Common myeloid progenitor, CD34-positive (primary cell): ENCODE results near the gene ZNF593OS.
A peak's percentile ranks its signal among the peaks of the same experiment; 100 is the strongest.

Experiments used
- CTCF ChIA-PET: fragments of 350-600 bp; sonication (Branson Sonifier 250); formaldehyde crosslinking; loops from one replicate; lab custom pipeline; 2021; ENCODE audit warnings: antibody characterized with exemption; lab: Charles Lee
- POLR2A ChIA-PET: fragments of 350-600 bp; sonication (Branson Sonifier 250); formaldehyde crosslinking; loops from one replicate; lab custom pipeline; 2021; ENCODE audit warnings: antibody characterized with exemption; lab: Charles Lee
- DNase-seq, 3 donors: peaks; one replicate each; pipeline versions ENCODE4 v3.0.0 to v3.0.0-alpha.2; 2013
- H3K27ac ChIP-seq, 2 experiments: 1 replicate in 1 of 2; 2 replicates in 1 of 2; pipeline ENCODE4 v1.7.0; 2013; ENCODE audit warnings: inconsistent platforms in 2 of 2, low read length in 2 of 2, mild to moderate bottlenecking in 2 of 2, low read depth in 1 of 2, moderate library complexity in 1 of 2; ENCODE audit not compliant: severe bottlenecking in 2 of 2, insufficient read depth in 1 of 2, poor library complexity in 1 of 2
- H3K27me3 ChIP-seq, 5 experiments: replicated peaks in 2 of 5; 1 replicate in 3 of 5; 2 replicates in 2 of 5; pipeline versions ENCODE4 v1.6.1 to v1.7.0; 2013; ENCODE audit warnings: low read length in 4 of 5, mild to moderate bottlenecking in 2 of 5, moderate library complexity in 2 of 5, inconsistent platforms in 1 of 5; ENCODE audit not compliant: insufficient read depth in 5 of 5, control insufficient read depth in 4 of 5
- H3K36me3 ChIP-seq, 4 experiments: 1 replicate in 2 of 4; 2 replicates in 2 of 4; pipeline versions ENCODE4 v1.6.1 to v1.7.0; 2013; ENCODE audit warnings: low read length in 3 of 4, control low read depth in 1 of 4, mild to moderate bottlenecking in 1 of 4; ENCODE audit not compliant: control insufficient read depth in 4 of 4, insufficient read depth in 4 of 4
- H3K4me1 ChIP-seq, 4 experiments: 1 replicate in 3 of 4; 2 replicates in 1 of 4; pipeline versions ENCODE4 v1.6.1 to v1.7.1; 2013; ENCODE audit warnings: low read length in 3 of 4, mild to moderate bottlenecking in 3 of 4, control low read depth in 1 of 4, inconsistent platforms in 1 of 4, moderate library complexity in 1 of 4; ENCODE audit not compliant: control insufficient read depth in 4 of 4, insufficient read depth in 4 of 4; ENCODE audit errors: control extremely low read depth in 1 of 4
- H3K4me3 ChIP-seq, 7 experiments: 1 replicate in 4 of 7; 2 replicates in 3 of 7; pipeline versions ENCODE4 v1.5.1 to v1.7.0; 2013; ENCODE audit warnings: mild to moderate bottlenecking in 7 of 7, low read length in 6 of 7, moderate library complexity in 6 of 7, inconsistent platforms in 2 of 7, low read depth in 2 of 7, control low read depth in 1 of 7; ENCODE audit not compliant: insufficient read depth in 4 of 7, control insufficient read depth in 1 of 7; ENCODE audit errors: extremely low read depth in 1 of 7
- H3K9me3 ChIP-seq, 5 experiments: 1 replicate in 4 of 5; 2 replicates in 1 of 5; pipeline versions ENCODE4 v1.6.1 to v1.7.1; 2013; ENCODE audit warnings: low read length in 4 of 5, mild to moderate bottlenecking in 2 of 5, inconsistent platforms in 1 of 5, low read depth in 1 of 5, moderate library complexity in 1 of 5; ENCODE audit not compliant: control insufficient read depth in 4 of 5, insufficient read depth in 2 of 5; ENCODE audit errors: control extremely low read depth in 1 of 5
- WGBS: methylation state at CpG from one replicate; pipeline ENCODE4 v1.1.5; 2013; ENCODE audit not compliant: insufficient coverage; 5-methylcytosine and 5-hydroxymethylcytosine counted together

ZNF593OS gene

GRCh38 chr1:26156285-26157038 is 15.2 kb downstream of the ZNF593OS start:
- POLR2A ChIA-PET: interaction anchor here (0.5 to 1.1 kb wide), 4 partner anchors 9 to 185 kb away, joined by 3 to 6 read pairs (median 4); no protein-coding TSS in a partner anchor
- Histone ChIP-seq H3K9me3 (no peaks in the 10 kb centered on the region), H3K27me3 (peaks cover 0 to 28% (median 6%) of the 10 kb centered on the region in 5 experiments), H3K27ac (no peak overlapping the region), H3K36me3 (no peaks in the 10 kb centered on the region), H3K4me1 (peaks cover 0 to 52% (median 44%) of the 10 kb centered on the region in 4 experiments), H3K4me3 (peak overlapping the region in 4 of 7 experiments; percentile 4 to 49 (median 12))
- CTCF ChIA-PET: interaction anchor here (0.7 to 5.7 kb wide), 14 partner anchors 10 to 260 kb away, joined by 3 to 56 read pairs (median 4); partner anchors contain the start of genes CEP85 and ZNF593
- 16% methylated on average over 8 of the region's 12 CpGs for WGBS
- DNase-seq: peak in 2 of 3 donors; percentile 57 to 74

DNA sequence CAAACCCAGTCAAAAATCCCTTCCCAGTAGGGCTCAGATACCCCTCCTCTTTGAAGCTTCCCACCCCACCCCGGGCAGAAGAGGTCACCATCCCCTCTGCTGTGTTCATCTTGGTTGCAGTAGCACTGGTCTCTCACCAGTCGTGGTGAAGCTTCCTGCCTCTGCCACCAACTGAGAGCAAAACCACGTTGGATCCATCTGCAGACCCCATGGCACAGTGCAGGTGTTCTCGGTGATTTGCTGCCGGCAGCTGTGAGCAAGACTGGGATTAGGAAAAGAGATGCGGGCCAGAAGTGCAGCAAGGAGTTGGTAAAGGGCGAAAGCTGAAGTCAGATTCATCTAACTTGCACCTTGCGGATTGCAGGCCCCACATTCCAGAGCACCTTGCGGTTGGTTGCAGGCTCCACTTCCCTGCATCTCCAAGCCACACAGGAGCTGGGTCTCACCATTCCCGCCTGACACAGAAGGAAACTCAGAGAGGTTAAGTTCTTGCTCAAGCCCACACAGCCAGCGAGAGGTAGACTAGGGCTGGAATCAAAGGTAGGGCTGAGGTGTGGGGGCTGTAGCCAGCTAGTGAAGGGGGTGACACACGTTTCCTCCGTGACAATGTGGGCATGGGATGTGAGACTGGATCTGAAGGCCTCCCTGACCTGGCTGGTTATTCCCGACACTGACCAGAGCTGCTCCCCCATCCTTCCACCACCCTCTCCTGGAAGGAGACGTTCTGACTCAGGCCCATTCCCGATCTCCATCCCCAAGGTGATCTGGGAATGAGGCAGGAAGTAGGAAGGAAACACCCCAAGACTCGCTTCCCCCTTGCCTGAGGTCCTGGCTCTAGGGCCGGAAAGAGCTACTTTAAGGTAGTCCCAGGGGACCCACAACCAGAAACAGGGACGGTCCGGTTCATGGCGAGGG is 16.0 kb downstream of the ZNF593OS start:
- Histone ChIP-seq H3K27ac (no peak overlapping the region), H3K4me1 (peaks cover 0 to 44% (median 35%) of the 10 kb centered on the region in 4 experiments), H3K4me3 (peak overlapping the region in 2 of 7 experiments; percentile 6 to 11), H3K27me3 (peaks cover 0 to 19% (median 0%) of the 10 kb centered on the region in 5 experiments), H3K36me3 (no peaks in the 10 kb centered on the region), H3K9me3 (no peaks in the 10 kb centered on the region)
- POLR2A ChIA-PET: interaction anchor here (1.1 to 1.5 kb wide), 2 partner anchors 10 kb away, joined by 4 read pairs; no protein-coding TSS in a partner anchor
- CTCF ChIA-PET: interaction anchor here (0.8 to 5.7 kb wide), 10 partner anchors 8 to 78 kb away, joined by 3 to 56 read pairs (median 6); partner anchors contain the start of genes CEP85 and ZNF593
- DNase-seq: no peak
- whole genome bisulfite sequencing: 54% methylated on average over 16 of the region's 21 CpGs

DNA sequence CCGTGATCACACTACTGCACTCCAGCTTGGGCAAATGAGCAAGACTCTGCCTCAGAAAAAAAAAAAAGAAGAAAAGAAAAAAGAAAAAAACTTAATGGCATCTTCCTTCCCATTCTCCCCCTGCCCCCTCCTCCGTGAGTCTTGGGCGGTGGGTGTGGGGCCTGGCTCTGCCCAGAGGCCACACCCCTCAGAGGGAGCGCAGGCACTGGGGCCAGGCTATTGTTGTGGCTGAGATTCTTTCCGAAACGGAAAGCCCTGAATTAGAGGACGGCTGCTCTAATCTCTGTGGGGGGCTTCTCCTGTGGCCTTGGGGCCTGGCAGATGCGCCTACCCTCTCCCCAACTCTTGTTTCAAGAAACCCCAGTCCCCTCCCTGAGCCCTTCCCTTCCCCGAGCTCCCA is 16.9 kb downstream of the ZNF593OS start:
- Histone ChIP-seq H3K4me3 (no peak overlapping the region), H3K27me3 (peaks cover 0 to 16% (median 0%) of the 10 kb centered on the region in 5 experiments), H3K9me3 (no peaks in the 10 kb centered on the region), H3K27ac (no peak overlapping the region), H3K36me3 (no peaks in the 10 kb centered on the region), H3K4me1 (peaks cover 0 to 43% (median 35%) of the 10 kb centered on the region in 4 experiments)
- CTCF ChIA-PET: interaction anchor here (1.2 to 5.7 kb wide), 5 partner anchors 8 to 51 kb away, joined by 6 to 56 read pairs (median 9); partner anchors contain the start of gene ZNF593
- POLR2A ChIA-PET: interaction anchor here (1.5 kb wide), 1 partner anchor 9 kb away, joined by 4 read pairs; no protein-coding TSS in a partner anchor
- no peak for DNase-seq
- WGBS: 47% methylated on average over 4 of the region's 9 CpGs

DNA sequence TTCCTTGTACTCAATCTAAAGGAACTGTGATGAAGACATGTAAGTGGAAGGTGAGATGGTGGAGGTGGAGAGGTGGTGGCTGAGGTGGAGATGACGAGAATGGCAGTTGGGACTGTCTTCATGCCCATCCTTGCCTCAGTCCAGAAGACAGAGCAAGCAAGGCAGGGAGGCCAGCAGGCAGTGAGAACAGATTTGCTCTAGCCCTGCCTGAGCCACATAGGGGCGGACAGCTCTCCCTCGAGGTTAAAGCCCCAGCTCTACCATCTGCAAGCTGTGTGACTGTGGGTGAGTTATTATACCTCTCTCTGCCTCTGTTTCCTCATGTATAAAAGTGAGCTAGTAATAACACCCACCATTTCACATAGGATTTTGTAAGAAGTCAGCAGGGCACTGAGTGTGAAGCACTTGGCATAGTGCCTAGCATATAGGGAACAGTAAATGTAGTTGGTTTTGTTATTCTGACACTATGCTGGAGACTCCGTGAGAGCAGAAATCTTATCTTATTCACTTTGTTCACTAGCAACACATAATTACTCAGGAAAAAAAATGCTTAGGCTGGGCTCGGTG is 17.6 kb downstream of the ZNF593OS start:
- no peaks in the 10 kb centered on the region for H3K36me3 ChIP-seq
- no peaks in the 10 kb centered on the region for H3K9me3 ChIP-seq
- DNase-seq: no peak
- H3K4me1 ChIP-seq: peaks cover 0 to 36% (median 30%) of the 10 kb centered on the region in 4 experiments
- POLR2A ChIA-PET: no interaction called here
- H3K4me3 ChIP-seq: no peak overlapping the region
- no peak overlapping the region for H3K27ac ChIP-seq
- H3K27me3 ChIP-seq: peaks cover 0 to 17% (median 0%) of the 10 kb centered on the region in 5 experiments
- CTCF ChIA-PET: interaction anchor here (0.9 to 5.7 kb wide), 7 partner anchors 7 to 51 kb away, joined by 3 to 56 read pairs (median 6); partner anchors contain the start of gene ZNF593
- WGBS: 100% methylated on average over 1 of the region's 5 CpGs

- H3K4me1 ChIP-seq: peaks cover 0 to 3% (median 3%) of the 10 kb centered on the region in 4 experiments
- POLR2A ChIA-PET: interaction anchor here (0.6 kb wide), 1 partner anchor 58 kb away, joined by 3 read pairs; no protein-coding TSS in a partner anchor
- no peak overlapping the region for H3K27ac ChIP-seq
- peaks cover 0 to 10% (median 0%) of the 10 kb centered on the region in 5 experiments for H3K27me3 ChIP-seq
- no peaks in the 10 kb centered on the region for H3K36me3 ChIP-seq
- CTCF ChIA-PET: interaction anchor here (1.3 to 11.6 kb wide), 5 partner anchors 7 to 85 kb away, joined by 3 to 188 read pairs (median 56); partner anchors contain the start of genes CEP85 and FAM110D
- no peaks in the 10 kb centered on the region for H3K9me3 ChIP-seq
- DNase-seq: no peak
- no peak overlapping the region for H3K4me3 ChIP-seq
These were observed 22.7 kb downstream of the ZNF593OS start for GRCh38 chr1:26148887-26149286.

DNA sequence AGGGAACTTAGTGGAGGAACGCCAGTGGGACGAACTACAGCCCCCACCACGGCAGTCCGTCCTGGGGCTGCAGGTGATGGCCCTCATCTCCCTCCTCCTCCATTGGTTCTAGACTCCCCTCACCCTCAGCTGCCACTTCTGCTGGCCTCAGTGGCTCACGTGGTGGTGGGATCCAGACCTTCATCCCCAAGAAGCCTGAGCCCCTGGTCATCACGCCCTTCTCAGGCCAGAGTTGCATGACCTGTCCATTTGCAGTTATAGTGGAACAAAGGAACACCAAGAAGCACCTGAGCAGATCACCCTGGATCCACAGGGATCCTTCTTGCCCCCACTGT is 25.7 kb downstream of the ZNF593OS start:
- H3K27me3 ChIP-seq: peaks cover 0 to 10% (median 0%) of the 10 kb centered on the region in 5 experiments
- DNase-seq: no peak
- no peaks in the 10 kb centered on the region for H3K9me3 ChIP-seq
- CTCF ChIA-PET: interaction anchor here (0.7 to 11.6 kb wide), 12 partner anchors 10 to 110 kb away, joined by 3 to 188 read pairs (median 10); partner anchors contain the start of genes C1orf232, FAM110D and ZNF593
- no peak overlapping the region for H3K27ac ChIP-seq
- H3K36me3 ChIP-seq: no peaks in the 10 kb centered on the region
- POLR2A ChIA-PET: interaction anchor here (0.7 to 1.6 kb wide), 2 partner anchors 9 to 11 kb away, joined by 4 to 6 read pairs; no protein-coding TSS in a partner anchor
- H3K4me1 ChIP-seq: peaks cover 0 to 3% (median 3%) of the 10 kb centered on the region in 4 experiments
- no peak overlapping the region for H3K4me3 ChIP-seq
- WGBS: 75% methylated on average over 4 of the region's 6 CpGs
